HG02885 (cell line): ENCODE data around the gene BRK1.
"Not testable (repeated sequence)": the region's sequence is repeated elsewhere in the genome, so short reads cannot be mapped to it uniquely, and the experiment has no call there.

Experiments used
- ATAC-seq: cut with Tn5 transposase; IDR thresholded peaks from one replicate; pipeline ENCODE4 v1.9.1; 2021; ENCODE audit warnings: mild to moderate bottlenecking; ENCODE audit not compliant: unreplicated experiment, poor library complexity

Gene BRK1

GRCh38 chr3:10175334-10175733 lies 59.9 kb downstream of the BRK1 start:
- ATAC-seq: not testable (repeated sequence)

GRCh38 chr3:10176150-10176549 lies 60.7 kb downstream of the BRK1 start:
- not testable (repeated sequence) for ATAC-seq
